GM12801 (cell line): ENCODE results near the gene APP.

ENCODE experiments used
- TF ChIP-seq, protein P1 (sequence below): IDR thresholded peaks from one replicate; pipeline ENCODE4 v1.5.1; 2011; ENCODE audit warnings: control low read depth; ENCODE audit not compliant: insufficient read length; ENCODE audit errors: extremely low read depth

The APP gene

DNA sequence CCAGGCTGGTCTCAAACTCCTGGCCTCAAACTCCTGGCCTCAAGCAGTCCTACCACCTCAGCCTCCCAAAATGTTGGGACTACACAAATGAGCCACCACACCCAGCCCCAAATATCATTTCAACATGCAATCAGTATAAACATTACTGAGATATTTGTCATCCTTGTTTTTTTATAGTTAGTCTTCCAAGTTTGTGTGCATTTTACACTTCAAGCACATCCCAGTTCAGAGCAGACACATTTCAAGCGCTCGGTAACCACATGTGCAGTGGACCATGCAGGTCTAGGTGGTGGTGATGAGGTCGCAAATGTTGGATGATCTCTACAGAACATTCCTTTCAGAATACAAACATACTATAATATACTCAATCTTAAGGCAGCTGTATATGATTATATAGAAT lies 23.8 kb upstream of the APP start:
- TF ChIP-seq, protein P1, sequence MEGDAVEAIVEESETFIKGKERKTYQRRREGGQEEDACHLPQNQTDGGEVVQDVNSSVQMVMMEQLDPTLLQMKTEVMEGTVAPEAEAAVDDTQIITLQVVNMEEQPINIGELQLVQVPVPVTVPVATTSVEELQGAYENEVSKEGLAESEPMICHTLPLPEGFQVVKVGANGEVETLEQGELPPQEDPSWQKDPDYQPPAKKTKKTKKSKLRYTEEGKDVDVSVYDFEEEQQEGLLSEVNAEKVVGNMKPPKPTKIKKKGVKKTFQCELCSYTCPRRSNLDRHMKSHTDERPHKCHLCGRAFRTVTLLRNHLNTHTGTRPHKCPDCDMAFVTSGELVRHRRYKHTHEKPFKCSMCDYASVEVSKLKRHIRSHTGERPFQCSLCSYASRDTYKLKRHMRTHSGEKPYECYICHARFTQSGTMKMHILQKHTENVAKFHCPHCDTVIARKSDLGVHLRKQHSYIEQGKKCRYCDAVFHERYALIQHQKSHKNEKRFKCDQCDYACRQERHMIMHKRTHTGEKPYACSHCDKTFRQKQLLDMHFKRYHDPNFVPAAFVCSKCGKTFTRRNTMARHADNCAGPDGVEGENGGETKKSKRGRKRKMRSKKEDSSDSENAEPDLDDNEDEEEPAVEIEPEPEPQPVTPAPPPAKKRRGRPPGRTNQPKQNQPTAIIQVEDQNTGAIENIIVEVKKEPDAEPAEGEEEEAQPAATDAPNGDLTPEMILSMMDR: no peak

GRCh38 chr21:26191609-26192008 lies 21.0 kb upstream of the APP start:
- TF ChIP-seq, protein P1: no peak

GRCh38 chr21:26188422-26188821 lies 17.9 kb upstream of the APP start:
- TF ChIP-seq, protein P1: no peak

- TF ChIP-seq, protein P1: no peak
Measured at GRCh38 chr21:26185446-26185845, 14.9 kb upstream of the APP start.

GRCh38 chr21:26185021-26185420 lies 14.5 kb upstream of the APP start:
- TF ChIP-seq, protein P1: no peak

- TF ChIP-seq, protein P1: no peak
Measured at GRCh38 chr21:26179501-26179900, 8.9 kb upstream of the APP start.

DNA sequence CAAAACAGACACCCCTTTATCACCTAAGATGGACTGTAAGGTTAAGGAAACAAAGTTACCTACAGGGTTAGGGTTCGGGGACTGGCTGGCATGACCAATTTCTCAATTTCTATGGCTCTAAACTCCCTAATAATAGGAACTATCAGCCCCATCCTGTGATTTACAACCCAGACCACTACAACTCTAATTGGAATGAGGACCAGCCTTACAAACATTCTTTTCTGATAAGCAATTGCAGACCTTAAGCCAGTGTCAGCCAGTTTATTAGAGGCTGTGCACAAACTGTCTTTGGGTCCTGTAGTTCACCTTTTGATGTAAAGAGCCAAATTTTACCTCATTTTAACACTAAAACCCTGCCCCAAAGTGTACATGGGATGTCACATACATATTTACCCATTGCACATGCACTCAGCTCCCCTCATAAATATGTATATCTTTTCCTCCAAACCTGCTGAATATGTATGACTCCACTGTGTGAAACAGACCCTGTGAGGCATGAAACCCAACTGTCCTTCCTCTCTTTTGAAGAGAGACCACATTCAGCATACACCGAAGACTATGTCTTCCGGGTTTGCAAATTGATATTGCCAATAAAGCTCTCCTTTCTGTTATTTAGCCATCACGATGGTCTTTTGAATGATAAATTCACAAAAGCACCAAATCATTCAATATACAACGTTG lies 7.3 kb upstream of the APP start:
- TF ChIP-seq, protein P1: no peak

DNA sequence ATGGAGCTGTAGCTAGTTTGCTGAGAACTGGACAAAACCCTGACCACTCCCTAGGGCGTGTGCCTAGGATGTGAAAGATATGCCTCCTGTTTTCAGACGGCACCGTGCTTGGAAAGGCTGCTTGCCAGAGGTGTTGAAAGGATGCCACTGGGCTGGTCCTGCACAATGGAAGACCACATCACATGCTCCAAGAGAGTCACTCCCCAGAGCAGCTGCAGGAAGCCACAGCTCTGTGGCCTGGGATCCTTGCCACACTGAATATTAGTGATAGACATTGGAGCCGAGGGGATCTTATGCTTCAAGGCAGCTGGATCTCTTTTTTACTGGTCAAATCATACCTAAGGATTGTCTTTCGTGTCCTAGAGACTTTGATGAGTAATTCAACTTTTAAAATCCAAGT lies 6.6 kb upstream of the APP start:
- TF ChIP-seq, protein P1: no peak
